ENCODE measurements around the gene TMPRSS9.
"Not testable (repeated sequence)": the region's sequence is repeated elsewhere in the genome, so short reads cannot be mapped to it uniquely, and the experiment has no call there.

The TMPRSS9 gene

DNA sequence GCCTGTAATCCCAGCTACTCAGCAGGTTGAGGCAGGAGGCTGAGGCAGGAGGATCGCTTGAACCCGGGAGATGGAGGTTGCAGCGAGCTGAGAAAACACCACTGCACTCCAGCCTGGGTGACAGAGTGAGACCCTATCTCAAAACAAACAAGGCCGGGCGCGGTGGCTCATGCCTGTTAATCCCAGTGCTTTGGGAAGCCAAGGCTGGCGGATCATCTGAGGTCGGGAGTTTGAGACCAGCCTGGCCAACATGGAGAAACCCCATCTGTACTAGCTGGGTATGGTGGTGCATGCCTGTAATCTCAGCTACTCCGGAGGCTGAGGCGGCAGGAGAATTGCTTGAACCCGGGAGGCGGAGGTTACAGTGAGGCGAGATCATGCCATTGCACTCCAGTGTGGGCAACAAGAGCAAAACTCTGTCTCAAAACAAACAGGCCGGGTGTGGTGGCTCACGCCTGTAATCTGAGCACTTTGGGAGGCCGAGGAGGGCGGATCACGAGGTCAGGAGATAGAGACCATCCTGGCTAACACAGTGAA, 35.3 kb downstream of the TMPRSS9 start:
- DNase-seq: not testable (repeated sequence)

DNA sequence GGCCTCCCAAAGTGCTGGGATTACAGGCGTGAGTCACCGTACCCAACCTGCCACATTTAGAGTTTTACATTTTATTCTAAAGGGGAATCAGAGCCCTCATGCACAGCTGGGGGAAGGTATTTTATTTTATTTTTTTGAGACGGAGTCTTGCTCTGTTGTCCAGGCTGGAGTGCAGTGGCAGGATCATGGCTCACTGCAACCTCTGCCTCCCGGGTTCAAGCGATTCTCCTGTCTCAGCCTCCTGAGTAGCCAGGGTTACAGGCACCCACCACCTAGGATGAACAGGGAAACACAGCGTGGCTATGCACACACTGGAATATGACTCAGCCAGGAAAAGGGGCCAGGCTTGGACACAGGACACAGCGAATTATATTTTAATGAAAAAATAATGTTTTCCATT, 37.1 kb downstream of the TMPRSS9 start:
- not testable (repeated sequence) for DNase-seq

DNA sequence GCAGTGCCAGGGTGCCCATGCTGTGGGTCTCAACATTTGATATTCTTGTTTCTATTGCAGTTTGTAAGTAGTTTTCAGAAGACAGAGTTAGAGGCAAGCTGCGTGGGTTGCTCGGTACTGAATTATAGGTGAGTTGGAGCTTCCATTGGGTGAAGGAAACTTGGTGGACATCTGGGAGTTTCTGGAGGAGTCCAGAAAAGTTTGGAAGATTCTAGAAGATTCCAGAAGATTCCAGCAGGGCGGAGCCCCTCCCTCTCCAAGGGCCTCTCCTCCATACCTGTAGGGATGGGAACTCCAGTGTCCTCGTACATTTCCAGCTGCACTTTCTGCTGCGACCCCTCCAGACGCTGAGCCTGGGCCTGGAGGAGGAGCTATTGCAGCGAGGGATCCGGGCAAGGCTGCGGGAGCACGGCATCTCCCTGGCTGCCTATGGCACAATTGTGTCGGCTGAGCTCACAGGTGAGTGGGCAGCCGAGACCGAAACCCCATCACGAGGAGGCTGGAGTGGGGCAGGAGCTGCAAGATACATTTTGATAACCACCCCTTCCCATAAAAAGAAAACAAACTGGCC, 38.8 kb downstream of the TMPRSS9 start:
- no peak for DNase-seq

DNA sequence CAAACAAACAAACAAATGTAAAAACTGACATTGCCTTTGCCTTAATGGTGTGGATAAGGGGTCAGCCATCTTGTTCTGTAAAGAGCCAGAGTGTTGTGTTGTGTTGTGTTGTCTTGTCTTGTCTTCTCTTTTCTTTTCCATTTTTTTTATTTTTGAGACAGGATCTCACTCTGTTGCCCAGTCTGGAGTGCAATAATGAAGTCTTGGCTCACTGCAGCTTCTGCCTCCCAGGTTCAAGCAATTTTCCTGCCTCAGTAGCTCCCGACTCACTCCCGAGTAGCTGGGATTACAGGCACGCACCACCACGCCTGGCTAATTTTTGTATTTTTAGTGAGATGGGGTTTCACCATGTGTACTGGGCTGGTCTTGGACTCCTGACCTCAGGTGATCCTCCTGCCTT, 39.5 kb downstream of the TMPRSS9 start:
- DNase-seq: no peak

DNA sequence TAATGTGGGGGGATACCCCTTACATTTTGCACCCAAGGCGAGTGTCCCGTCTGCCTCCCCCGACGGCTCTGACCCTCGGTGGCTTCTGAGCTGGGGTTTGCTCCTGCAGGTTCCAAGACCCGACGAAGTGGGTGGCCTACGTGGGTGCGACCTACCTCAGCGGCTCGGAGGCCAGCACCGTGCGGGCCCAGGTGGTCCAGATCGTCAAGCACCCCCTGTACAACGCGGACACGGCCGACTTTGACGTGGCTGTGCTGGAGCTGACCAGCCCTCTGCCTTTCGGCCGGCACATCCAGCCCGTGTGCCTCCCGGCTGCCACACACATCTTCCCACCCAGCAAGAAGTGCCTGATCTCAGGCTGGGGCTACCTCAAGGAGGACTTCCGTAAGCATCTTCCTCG, 48.2 kb downstream of the TMPRSS9 start:
- no peak for DNase-seq

DNA sequence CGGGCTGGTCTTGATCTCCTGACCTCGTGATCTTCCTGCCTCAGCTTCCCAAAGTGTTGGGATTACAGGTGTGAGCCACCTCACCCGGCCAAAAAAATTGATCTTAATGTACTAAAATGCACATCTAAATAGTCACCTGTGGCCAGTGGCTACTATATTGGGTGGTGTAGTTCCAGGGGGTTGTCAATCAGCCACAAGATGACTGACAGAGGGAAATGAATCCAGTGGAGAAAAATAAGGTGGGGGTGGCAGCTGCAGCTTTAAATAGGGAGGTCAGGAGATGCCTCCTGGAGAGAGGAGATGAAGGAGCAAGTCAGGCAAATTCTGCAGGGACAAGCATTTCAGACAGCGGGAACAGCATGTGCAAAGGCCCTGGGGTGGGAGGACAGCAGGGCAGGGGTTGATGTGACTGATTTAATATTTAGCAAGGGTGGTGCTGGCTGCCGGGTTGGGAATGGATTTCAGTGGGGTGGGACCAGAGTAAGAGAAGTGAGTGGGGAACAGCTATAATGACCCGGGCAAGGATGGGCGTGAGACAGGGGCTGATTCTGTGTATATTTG, 49.4 kb downstream of the TMPRSS9 start:
- no peak for DNase-seq

DNA sequence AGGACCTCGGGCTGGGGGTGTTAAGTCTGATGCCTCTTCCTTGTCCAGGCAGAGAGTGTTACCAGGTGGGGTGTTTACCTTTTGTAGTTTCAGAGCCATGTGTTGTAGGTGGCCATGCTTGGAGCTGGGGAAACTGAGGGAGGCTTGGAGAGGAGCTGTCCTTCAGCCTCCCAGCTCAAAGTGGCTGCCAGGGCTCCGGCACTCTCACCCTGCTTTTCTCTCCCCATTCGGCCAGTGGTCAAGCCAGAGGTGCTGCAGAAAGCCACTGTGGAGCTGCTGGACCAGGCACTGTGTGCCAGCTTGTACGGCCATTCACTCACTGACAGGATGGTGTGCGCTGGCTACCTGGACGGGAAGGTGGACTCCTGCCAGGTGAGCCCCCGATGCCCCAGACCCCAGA, 50.0 kb downstream of the TMPRSS9 start:
- DNase-seq: no peak

DNA sequence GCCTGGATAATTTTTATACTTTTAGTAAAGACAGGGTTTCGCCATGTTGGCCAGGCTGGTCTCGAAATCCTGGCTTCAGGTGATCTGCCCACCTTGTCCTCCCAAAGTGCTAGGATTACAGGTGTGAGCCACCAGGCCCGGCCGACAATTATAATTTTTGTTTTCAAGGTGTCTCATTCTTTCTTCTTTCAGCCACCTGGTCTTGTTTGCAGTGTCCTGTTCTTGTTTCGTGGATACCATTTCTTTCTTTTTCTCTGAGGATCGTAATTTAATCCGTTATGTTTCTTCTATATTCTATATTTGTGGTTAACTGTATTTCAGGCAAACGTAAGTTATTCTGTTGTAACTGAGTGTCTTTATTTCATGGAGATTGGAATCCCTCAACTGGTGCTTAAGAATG, 51.6 kb downstream of the TMPRSS9 start:
- DNase-seq: no peak

DNA sequence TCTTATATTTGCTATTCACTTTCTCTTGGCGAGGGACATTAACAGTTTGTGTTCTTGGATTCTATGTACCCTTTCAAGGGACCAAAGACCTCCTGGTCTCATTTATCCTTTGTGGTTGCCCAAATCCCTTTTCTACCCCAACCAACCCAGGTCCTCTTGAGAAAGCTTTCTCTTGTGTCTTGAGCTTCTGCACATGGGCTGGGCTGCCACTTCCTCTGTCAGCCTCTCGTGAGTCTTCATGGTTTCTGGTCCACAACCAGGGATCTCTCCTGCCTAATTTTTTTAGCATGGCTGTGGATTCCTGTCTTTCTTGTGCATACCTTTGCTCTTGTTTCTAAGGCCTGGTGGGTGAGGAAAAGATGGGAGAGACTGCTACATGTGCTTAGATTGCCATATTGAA, 52.4 kb downstream of the TMPRSS9 start:
- DNase-seq: no peak

DNA sequence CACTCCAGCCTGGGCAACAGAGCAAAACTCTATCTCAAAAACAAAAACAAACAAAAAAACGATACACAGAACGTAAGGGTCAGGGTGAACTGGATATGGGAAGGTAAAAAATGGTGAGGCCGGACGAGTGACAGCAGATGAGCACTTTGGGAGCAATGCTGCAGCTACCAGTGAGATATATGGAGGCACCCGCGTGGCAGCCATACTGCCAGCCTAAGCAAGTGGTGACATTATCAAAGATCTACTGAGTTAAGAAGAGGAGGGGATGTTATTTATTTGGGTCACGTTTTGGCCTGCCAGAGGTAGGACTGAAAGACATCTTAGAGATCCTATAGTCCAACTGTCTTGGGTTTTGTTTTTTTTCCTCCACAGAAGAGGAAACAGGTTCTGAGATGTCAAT, 53.1 kb downstream of the TMPRSS9 start:
- DNase-seq: no peak

DNA sequence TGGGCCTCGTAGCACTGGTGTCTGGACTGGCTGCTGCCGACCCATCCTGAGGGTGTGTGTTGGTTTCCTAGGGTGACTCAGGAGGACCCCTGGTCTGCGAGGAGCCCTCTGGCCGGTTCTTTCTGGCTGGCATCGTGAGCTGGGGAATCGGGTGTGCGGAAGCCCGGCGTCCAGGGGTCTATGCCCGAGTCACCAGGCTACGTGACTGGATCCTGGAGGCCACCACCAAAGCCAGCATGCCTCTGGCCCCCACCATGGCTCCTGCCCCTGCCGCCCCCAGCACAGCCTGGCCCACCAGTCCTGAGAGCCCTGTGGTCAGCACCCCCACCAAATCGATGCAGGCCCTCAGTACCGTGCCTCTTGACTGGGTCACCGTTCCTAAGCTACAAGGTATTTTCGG, 53.6 kb downstream of the TMPRSS9 start:
- no peak for DNase-seq

DNA sequence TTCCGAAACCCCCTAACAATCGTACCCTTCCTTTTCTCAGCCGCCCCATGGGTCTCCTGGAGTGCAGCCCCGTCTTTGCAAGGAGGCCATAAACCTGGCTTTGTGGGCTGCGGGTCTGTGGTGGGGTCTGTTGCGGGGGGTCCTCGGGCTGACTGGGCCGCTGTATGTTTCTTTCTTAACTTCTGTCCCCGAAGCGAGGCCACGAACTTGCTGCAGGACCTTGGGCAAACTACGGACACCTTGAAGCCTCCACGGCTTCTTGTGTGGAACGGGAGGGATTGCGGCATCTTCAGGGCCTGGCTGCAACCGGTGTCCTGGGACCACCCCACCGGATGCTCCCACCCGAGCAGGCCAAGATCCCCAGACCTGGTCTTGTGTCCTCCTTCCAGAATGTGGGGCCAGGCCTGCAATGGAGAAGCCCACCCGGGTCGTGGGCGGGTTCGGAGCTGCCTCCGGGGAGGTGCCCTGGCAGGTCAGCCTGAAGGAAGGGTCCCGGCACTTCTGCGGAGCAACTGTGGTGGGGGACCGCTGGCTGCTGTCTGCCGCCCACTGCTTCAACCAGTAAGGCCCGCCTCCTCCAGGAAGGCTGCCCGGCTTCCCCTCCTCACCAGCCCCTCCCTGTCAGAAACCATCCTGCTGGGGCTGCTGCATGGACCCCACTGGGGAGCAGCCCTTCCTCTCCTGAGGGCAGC, 55.4 kb downstream of the TMPRSS9 start:
- no peak for DNase-seq

DNA sequence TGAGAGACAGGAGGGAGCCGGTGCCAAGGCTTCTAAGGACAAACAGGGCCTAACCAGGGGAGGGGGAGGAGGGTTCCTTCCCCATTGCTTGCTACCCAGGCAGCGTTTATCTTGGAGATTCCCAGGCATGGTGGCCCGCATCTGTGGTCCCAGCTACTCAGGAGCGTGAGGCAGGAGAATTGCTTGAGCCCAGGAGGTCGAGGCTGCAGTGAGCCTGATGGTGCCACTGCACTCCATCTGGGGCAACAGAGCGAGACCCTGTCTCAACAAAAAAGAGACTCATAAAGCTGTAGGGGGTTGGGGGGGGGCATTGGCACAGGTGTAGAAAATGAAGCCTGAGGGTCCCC, 55.9 kb downstream of the TMPRSS9 start:
- no peak for DNase-seq

DNA sequence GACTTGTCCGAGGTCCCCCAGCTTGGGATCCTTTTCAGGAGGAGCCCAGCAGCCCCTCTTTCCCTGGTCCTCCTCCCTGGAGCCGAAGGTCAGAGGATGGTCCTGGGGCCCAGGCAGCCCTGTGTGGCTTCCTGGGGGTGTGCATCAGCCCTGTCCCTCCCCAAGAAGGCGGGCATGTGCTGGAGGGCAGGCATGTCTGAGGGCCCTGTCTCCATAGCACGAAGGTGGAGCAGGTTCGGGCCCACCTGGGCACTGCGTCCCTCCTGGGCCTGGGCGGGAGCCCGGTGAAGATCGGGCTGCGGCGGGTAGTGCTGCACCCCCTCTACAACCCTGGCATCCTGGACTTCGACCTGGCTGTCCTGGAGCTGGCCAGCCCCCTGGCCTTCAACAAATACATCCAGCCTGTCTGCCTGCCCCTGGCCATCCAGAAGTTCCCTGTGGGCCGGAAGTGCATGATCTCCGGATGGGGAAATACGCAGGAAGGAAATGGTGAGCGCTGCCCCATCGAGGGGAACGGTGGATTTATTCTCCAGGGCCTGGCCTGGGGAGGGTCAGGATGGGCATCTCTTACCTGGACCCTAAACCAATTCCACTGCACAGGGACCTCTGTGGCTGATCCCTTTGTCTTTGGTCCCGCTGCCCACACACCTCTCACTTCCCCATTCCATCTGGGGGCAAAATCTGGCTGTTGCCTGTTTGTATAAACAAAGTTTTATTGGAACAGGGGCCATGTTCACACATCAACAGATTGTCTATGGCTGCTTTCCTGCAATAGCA, 56.4 kb downstream of the TMPRSS9 start:
- no peak for DNase-seq

DNA sequence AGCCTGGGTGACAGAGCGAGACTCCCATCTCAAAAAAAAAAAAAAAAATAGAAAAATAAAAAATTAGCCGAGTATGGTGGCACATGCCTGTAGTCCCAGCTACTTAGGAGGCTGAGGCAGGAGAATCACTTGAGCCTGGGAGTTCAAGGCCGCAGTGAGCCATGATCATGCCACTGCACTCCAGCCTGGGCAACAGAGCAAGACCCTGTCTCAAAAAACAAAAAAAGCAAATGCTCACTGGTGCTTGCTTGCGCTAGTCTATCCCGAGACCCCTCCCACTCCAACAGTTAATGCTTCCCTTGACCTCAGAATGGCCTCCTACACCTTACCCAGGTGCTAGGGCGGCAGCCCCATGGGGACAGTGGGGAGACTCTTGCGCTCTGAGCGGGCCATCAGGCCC, 57.4 kb downstream of the TMPRSS9 start:
- not testable (repeated sequence) for DNase-seq

DNA sequence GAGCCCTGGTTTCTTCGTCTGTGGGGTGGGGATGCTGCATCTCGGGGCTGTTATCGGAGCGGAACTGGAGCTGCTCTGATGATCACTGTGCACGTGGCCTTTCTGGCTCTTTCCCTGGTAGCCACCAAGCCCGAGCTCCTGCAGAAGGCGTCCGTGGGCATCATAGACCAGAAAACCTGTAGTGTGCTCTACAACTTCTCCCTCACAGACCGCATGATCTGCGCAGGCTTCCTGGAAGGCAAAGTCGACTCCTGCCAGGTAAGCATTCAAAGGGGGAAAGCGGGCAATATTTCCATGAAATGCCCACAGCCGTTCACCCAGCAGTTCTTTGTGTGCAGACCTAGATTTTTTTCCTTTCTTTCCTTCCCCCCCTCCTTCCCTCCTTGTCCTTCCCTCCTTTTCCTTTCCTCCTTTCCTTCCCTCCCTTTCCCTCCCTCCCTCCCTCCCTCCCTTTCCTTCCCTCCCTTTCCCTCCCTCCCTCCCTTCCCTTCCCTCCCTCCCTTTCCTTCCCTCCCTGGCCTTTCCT, 57.9 kb downstream of the TMPRSS9 start:
- no peak for DNase-seq

DNA sequence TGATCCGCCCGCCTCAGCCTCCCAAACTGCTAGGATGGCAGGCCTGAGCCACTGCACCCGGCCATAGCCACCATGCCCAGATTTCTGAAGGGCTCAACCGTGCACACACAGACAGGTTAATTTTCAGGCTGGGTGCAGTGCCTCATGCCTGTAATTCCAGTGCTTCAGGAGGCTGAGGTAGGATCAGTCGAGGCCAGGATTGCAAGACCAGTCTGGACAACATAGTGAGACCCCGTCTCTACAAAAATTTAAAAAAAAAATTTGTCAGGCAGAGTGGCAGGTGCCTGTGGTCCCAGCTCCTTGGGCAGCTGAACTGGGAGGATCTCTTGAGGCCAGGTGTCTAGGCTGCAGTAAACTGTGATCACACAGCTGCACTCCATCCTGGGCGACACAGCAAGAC, 59.7 kb downstream of the TMPRSS9 start:
- DNase-seq: no peak

DNA sequence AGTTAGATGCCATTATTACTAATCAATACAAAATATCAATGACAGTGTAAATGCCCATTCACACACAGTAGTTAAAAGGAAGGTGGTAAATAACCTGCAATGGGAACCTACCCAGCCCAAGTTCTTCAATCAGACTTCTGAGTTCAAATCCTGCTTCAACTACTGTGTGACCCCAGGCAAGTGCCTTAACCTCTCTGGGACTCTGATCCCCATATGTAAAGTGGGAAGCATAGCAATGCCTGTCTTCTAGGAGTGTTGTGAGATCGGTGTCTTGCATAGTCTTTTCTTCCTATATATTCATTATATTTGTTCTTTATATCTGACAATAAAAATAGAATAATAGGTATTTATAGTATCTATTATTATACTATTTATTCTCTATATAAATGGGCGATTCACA, 60.4 kb downstream of the TMPRSS9 start:
- no peak for DNase-seq

DNA sequence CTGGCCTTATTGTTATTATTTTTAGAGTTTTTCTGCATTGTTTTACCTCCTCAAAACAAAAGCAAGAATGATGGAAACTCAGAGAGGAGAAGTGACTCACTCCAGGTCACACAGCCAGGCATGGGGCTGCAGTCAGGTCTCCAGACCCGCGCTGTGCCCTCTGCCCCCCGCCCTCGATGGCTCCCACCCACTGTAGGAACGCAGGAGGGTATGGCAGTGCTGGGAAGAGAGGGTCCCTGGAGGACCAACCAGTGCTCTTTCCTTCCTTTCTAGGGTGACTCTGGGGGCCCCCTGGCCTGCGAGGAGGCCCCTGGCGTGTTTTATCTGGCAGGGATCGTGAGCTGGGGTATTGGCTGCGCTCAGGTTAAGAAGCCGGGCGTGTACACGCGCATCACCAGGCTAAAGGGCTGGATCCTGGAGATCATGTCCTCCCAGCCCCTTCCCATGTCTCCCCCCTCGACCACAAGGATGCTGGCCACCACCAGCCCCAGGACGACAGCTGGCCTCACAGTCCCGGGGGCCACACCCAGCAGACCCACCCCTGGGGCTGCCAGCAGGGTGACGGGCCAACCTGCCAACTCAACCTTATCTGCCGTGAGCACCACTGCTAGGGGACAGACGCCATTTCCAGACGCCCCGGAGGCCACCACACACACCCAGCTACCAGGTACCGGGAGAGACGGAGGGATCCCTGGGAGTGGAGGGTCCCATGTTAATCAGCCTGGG, 61.7 kb downstream of the TMPRSS9 start:
- DNase-seq: no peak

DNA sequence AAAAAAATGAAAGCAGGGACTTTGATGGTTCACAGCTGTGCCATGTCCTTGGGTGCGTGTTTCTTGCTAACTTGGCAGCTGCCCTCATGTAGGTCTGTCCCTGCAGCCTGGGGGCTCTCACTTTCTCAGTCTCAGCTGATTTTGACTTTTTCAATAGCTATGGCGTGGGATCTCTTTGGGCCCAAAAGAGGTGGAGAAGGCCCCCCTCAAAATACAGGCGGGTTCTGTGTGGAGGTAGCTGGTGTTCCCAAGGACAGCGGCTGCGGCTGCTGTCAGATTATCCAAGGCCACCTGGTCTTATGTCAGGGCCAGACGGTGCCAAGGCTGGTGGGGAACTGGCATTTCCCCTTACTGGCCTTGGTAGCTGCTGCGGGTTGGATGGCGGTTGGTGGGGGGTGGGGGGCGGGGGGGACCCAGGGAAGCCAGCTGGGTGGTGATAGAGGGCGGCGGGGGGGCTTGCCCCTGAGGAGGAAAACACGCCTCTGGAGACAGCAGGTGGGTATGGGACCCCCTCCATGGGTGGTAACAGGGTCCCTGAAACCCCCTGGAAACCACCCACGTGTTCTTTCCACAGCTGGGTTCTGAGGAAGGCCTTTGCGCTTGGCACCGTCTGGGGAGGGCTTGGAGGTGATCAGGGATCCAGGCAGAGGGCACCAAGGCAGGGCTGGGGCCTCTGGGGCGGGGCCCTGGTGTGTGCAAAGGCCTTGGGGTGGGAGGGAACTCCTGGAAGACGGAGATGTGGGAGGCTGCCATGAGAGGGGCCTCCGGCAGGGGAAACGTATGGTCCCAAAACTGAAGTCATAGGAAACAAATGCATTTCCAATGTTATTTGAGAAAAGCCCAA, 63.2 kb downstream of the TMPRSS9 start:
- DNase-seq: no peak

DNA sequence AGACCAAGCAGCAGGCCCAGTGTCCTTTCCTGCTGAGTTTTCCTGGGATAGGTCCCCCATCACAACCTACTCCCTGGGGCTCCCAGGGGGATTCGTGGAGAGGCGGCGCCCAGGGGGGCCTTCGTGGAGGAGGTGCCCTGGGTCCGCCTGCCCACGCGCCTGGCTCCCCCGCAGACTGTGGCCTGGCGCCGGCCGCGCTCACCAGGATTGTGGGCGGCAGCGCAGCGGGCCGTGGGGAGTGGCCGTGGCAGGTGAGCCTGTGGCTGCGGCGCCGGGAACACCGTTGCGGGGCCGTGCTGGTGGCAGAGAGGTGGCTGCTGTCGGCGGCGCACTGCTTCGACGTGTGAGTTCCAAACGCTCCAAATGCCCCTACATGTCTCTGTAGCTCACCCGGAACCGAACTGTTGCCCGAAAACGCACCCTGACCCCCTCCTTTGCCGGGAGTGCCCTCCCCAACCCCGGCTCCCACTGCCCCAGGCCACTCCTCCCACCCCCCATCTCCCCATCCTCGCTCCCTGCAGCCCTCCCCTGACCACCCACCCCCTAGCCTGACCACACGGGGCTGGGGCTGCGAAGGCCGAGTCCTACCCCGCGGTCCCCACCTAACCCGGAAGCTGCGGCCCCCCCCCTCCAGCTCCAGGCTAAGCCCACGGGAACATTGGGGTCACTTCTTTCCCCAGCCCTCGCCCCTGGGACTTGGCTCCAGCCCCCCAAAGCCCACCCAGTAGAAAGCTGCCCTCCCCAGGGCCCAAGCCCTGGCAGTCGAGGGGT, 64.0 kb downstream of the TMPRSS9 start:
- DNase-seq: no peak
